Measurements from ENCODE around the gene ANKRD6.

Gene ANKRD6

GRCh38 chr6:89509777-89510281, 76.9 kb downstream of the ANKRD6 start:
- DNase-seq (ENCODE audit: low read depth in 2 of 2) = no peak

DNA sequence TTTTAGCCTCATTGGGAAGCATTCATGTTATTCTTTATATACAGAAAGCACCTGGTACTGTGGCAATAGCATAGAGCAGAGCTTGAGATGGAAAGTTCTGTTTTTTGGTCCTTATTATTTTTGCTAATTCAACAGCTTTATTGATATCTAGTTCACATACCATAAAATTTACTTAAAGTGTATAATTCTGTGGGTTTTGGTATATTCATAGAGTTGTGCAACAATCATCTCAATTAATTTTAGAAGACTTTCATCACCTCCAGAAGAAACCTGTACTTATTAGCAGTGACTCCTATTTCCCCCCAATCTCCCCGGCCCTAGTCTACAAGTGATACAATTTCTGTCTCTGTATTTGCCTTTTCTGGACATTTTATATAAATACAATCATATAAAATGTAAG, 77.4 kb downstream of the ANKRD6 start:
- DNase-seq (ENCODE audit: low read depth in 2 of 2) = no peak

DNA sequence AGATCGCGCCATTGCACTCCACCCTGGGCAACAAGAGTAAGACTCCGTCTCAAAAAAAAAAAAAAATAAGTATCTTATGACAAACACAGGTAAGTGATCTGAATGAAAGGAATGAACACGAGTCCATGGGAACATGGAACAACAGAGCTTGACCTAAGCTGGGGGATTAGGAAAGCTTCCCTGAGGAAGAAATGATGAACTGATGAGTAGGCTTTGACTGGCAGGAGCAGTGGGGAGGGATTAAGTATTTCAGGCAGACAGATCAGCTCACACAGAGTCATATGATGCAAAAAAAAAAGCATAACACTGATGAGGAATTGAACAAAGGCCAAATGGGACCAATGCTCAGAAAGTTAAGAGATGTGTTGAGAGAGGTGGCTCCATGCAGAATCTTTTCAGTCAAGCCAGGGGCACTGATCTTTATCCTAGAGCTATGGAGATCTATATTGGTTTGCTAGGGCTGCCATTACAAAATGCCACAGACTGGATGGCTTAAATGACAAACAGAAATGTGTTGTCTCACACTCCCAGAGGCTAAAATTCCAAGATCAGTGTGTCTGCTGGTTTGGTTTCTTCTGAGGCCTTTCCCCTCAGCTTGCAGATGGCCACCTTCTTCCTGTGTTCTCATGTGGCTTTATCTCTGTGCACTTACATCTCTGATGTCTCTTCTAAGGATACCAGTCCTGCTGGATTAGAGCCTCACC, 85.6 kb downstream of the ANKRD6 start:
- DNase-seq (ENCODE audit: low read depth in 2 of 2) = no peak

- DNase-seq (ENCODE audit: low read depth in 2 of 2) = no peak
These were observed 87.8 kb downstream of the ANKRD6 start for GRCh38 chr6:89520736-89521135.

GRCh38 chr6:89522778-89523177, 89.8 kb downstream of the ANKRD6 start:
- DNase-seq (ENCODE audit: low read depth in 2 of 2) = no peak

- DNase-seq (ENCODE audit: low read depth in 2 of 2) = no peak
These were observed 93.0 kb downstream of the ANKRD6 start for GRCh38 chr6:89525786-89526562.

DNA sequence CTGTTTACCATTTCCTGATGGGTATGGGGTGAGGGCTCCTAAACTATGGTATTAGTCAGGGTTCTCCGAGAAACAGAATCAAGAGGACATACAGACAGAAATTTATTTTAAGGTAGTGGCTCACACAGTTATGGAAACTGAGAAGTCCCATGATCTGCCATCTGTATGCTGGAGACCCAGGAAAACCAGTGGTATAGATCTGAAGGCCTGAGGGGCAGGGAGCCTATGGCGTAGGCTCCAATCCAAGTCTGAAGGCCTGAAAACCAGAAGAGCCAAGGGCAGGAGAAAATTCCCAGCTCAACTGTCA, 93.6 kb downstream of the ANKRD6 start:
- no peak for DNase-seq (ENCODE audit: low read depth in 2 of 2)

DNA sequence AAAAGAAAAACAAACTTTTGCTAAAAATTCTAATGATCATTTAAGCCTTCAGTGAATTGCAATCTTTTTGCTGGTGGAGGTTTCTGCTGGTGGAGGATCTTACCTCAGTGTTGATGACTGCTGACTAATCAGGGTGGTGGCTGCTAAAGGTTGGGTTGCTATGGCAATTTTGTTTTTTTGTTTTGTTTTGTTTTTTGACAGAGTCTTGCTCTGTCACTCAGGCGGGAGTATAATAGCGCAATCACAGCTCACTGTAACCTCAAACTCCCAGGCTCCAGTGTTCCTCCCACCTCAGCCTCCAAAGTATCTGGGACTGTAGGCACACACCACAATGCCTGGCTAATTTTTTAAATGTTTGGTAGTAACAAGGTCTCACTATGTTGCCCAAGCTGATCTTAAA, 94.7 kb downstream of the ANKRD6 start:
- DNase-seq (ENCODE audit: low read depth in 2 of 2) = no peak

DNA sequence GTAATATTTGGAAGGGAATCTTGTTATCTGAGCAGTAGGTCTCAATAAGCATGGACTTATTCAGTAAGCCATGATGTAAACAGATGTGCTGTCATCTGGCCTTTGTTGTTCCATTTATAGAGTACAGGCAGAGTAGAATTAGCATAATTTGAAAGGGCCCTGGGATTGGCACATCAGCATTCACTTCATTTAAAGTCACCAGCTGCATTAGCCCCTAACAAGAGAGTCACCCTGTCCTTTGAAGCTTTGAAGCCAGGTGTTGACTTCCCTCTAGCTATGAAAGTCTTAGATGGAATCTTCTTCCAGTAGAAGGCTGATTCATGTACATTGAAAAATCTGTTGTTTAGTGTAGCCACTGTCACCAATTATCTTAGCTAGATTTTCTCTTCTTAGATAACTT, 95.9 kb downstream of the ANKRD6 start:
- no peak for DNase-seq (ENCODE audit: low read depth in 2 of 2)

- DNase-seq (ENCODE audit: low read depth in 2 of 2) = no peak
These were observed 98.0 kb downstream of the ANKRD6 start for GRCh38 chr6:89530982-89531381.

- no peak for DNase-seq (ENCODE audit: low read depth in 2 of 2)
These were observed 103.3 kb downstream of the ANKRD6 start for GRCh38 chr6:89536231-89536630.

GRCh38 chr6:89539779-89540178, 106.8 kb downstream of the ANKRD6 start:
- no peak for DNase-seq (ENCODE audit: low read depth in 2 of 2)

GRCh38 chr6:89542081-89542857, 109.3 kb downstream of the ANKRD6 start:
- no peak for DNase-seq (ENCODE audit: low read depth in 2 of 2)

GRCh38 chr6:89542866-89543265, 109.9 kb downstream of the ANKRD6 start:
- DNase-seq (ENCODE audit: low read depth in 2 of 2) = no peak

DNA sequence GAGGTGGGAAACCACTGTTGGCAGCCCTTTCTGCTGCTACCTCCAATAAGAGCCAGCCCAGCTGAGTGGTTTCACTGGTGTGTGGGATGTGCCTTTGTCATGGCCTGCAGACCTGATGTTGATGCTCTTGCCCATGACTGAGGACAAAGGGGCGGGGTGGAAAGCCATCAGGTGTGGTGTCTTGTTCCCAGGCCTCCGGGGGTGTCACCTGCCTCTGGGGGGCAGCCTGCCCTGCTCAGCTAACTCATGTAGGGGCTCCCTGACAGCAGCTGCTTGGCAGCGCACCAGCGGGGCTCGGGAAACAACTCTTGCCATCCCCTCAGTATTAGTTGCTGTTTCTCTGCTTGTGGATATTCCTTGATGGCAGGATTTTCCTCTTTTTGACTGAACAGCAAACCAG, 114.3 kb downstream of the ANKRD6 start:
- DNase-seq (ENCODE audit: low read depth in 2 of 2) = no peak

- DNase-seq (ENCODE audit: low read depth in 2 of 2) = no peak
These were observed 120.5 kb downstream of the ANKRD6 start for GRCh38 chr6:89553431-89553830.

DNA sequence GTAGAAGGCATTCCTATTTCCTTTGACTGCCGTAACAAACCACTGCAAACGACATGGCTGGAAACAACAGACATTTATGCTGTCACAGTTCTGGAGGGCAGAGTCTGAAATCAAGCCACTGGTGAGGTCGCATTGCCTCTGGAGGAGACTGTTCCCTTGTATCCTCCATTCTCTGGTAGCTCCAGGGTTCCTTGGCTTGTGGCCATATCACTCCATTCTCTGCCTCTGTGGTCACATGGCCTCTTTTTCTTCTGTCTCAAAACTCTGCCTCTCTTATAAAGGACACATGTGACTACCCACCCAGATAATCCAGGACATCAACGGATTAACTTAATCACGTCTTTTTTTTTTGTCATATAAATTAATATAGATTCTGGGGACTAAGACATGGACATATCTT, 121.2 kb downstream of the ANKRD6 start:
- DNase-seq (ENCODE audit: low read depth in 2 of 2) = no peak

DNA sequence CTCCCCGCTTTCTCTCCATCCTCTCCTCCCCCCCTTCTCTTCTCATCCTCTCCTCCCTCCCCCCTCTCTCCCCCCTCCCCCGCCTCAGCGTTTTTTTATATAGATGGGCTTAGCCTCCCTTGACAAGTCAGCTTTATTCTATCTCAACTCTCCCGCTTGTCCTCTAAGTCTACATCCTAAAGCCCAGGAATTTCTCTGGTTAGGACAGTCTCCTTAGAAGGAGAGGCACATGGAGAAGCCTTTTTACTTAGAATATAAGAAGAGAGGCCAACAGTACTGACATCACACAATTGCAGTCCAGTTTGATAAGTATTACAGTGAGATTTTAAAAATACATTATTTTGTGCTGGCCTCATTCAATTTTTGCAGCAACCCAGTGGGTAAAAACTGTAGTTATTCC, 122.1 kb downstream of the ANKRD6 start:
- no peak for DNase-seq (ENCODE audit: low read depth in 2 of 2)

GRCh38 chr6:89555806-89556205, 122.9 kb downstream of the ANKRD6 start:
- DNase-seq (ENCODE audit: low read depth in 2 of 2) = no peak

- DNase-seq (ENCODE audit: low read depth in 2 of 2) = no peak
These were observed 126.5 kb downstream of the ANKRD6 start for GRCh38 chr6:89559487-89559886.

DNA sequence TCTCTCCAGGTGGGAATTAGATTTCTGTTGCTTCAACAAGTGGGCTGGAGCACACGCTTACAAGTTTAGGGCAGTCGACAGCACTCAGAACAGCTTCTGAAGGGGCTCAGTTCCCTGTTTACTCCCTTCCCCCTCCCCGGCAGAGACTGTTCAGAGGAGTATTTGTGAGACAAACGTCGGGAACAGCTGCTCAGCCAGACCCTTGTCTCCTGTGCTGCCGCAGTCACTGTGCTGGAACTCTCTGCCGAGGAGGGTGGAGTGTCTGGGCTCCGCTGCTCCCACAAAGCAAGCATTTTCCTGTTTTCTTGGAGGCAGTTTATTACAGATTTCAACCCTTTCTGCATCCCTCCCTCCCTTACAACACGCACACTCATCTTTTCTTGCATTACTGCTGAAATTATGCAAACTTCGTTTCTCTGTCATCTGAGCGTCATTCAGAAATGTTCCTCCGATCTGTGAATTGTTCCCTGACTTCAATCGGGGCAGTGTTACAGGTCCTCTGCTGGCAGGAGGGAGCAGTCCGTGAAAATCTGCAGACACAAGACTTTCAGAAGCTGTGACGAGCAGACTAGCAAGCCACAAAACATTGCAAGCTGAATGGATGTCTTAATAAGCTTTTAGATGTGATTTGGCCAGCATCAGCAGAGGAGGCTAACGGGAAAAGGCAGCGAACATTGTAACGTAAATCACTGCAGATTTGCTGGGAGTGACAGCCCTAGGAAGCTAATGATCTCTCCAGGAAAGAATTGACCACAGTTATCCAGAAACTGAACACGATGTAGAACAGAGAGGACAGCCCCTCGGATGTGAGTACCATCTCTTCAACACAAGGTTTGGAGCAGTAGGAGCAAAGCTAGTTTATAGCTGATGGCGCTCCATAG, 129.4 kb downstream of the ANKRD6 start:
- no peak for DNase-seq (ENCODE audit: low read depth in 2 of 2)

DNA sequence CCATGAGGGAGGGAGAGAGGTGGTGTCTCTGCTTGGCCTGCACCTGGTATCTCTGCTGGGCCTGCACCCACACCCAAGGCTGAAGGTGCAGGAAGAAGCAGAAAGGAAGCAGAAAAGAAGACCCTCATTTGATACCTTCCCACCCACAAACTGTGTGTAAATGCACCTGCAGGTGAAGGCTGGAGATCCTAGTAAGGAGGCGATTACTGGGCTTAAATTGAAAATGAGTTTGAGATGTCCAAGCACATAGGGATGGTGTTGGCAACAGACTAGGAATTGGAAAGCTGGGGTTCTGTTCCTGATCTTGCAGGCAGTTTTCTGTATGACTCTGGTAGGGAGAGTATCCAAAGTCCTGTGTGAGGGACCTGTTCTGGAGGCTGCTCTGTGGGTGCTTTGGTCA, 130.9 kb downstream of the ANKRD6 start:
- no peak for DNase-seq (ENCODE audit: low read depth in 2 of 2)
